ENCODE data around the gene ZMYM3. TPM values are rescaled to one million over a fixed set of nuclear protein-coding genes. Genes with fewer than 3 reads are reported as not detected.
A peak's percentile ranks its signal among the peaks of the same experiment; 100 is the strongest.

ZMYM3 gene
- total and polyA plus RNA-seq, 2 experiments from 2014 or later, result 31.0 to 71.1 TPM

DNA sequence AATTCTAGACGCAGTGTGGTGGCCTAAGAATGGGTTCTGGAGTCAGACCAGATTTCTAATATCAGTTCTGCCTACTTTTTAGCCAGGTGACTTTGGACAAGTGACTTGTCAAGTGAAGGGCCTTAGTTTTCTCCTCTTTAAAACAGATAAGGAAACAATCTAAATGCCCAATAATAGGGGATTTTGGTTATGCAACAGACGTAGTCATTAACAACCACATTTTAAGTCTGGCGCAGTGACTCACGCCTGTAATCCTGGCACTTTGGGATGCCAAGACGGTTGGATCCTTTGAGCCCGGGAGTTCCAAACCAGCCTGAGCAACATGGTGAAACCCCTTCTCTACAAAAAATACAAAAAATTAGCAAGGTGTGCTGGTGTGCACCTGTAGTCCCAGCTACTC is 2.1 kb upstream of the ZMYM3 start (continued):
- TF ChIP-seq, protein P1, sequence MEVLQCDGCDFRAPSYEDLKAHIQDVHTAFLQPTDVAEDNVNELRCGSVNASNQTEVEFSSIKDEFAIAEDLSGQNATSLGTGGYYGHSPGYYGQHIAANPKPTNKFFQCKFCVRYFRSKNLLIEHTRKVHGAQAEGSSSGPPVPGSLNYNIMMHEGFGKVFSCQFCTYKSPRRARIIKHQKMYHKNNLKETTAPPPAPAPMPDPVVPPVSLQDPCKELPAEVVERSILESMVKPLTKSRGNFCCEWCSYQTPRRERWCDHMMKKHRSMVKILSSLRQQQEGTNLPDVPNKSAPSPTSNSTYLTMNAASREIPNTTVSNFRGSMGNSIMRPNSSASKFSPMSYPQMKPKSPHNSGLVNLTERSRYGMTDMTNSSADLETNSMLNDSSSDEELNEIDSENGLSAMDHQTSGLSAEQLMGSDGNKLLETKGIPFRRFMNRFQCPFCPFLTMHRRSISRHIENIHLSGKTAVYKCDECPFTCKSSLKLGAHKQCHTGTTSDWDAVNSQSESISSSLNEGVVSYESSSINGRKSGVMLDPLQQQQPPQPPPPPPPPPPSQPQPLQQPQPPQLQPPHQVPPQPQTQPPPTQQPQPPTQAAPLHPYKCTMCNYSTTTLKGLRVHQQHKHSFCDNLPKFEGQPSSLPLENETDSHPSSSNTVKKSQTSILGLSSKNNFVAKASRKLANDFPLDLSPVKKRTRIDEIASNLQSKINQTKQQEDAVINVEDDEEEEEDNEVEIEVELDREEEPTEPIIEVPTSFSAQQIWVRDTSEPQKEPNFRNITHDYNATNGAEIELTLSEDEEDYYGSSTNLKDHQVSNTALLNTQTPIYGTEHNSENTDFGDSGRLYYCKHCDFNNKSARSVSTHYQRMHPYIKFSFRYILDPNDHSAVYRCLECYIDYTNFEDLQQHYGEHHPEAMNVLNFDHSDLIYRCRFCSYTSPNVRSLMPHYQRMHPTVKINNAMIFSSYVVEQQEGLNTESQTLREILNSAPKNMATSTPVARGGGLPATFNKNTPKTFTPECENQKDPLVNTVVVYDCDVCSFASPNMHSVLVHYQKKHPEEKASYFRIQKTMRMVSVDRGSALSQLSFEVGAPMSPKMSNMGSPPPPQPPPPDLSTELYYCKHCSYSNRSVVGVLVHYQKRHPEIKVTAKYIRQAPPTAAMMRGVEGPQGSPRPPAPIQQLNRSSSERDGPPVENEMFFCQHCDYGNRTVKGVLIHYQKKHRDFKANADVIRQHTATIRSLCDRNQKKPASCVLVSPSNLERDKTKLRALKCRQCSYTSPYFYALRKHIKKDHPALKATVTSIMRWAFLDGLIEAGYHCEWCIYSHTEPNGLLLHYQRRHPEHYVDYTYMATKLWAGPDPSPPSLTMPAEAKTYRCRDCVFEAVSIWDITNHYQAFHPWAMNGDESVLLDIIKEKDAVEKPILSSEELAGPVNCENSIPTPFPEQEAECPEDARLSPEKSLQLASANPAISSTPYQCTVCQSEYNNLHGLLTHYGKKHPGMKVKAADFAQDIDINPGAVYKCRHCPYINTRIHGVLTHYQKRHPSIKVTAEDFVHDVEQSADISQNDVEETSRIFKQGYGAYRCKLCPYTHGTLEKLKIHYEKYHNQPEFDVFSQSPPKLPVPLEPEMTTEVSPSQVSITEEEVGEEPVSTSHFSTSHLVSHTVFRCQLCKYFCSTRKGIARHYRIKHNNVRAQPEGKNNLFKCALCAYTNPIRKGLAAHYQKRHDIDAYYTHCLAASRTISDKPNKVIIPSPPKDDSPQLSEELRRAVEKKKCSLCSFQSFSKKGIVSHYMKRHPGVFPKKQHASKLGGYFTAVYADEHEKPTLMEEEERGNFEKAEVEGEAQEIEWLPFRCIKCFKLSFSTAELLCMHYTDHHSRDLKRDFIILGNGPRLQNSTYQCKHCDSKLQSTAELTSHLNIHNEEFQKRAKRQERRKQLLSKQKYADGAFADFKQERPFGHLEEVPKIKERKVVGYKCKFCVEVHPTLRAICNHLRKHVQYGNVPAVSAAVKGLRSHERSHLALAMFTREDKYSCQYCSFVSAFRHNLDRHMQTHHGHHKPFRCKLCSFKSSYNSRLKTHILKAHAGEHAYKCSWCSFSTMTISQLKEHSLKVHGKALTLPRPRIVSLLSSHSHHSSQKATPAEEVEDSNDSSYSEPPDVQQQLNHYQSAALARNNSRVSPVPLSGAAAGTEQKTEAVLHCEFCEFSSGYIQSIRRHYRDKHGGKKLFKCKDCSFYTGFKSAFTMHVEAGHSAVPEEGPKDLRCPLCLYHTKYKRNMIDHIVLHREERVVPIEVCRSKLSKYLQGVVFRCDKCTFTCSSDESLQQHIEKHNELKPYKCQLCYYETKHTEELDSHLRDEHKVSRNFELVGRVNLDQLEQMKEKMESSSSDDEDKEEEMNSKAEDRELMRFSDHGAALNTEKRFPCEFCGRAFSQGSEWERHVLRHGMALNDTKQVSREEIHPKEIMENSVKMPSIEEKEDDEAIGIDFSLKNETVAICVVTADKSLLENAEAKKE (CRISPR knock-in tag; IDR thresholded peaks at IDR 0.05), result no peak
- TF ChIP-seq POLR2AphosphoS5 (IDR thresholded peaks at IDR 0.05; ENCODE audit: low read depth), result no peak
- no peak for TF ChIP-seq STAT1 (IDR thresholded peaks at IDR 0.05; ENCODE audit: unreplicated experiment)

DNA sequence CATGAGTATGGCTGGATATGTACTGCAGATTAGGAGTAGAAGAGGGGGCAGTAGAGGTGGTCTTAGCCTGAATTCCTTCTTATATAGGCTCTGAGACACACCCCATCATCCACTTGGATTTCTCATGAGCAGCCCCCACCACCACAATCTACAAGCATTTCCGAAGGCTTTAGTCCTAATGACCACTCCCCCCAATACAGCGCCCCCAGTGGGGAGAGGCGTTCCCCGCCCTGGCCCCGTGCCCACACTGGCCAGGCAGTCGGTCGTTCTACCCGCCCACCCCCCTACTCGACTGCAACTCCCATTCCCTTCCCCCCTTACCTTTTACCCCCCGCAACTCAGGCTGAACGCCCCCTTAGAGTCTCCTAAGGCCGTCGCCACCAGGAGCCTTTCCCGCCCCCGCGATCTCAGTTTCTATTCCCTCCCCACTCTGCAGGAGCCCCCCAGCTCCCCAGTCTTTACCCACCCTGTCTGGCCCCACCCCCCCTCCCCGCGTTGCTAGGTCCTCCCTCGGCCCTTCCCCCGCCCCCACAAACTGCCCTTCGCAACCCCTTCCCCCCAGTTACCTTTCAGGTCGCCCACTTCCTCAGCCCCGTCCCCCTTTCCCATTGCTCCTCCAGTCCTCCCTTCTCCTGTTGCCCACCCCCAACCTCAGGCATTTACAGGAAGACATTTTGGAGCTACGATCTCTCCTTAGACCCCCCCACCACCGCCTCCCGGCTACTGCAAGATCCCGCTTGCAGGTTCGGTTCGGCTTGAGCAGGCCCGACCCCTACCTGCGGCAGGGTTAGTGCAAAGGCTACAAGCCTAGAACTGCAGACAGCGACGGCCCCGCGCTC is 468 bp downstream of the ZMYM3 start:
- Histone ChIP-seq H3K27me3 (ENCODE audit: insufficient read depth) (no peaks in the 10 kb centered on the region), H3K27ac (ENCODE audit: low read depth) (peak overlapping the region; percentile 88; the same call in 1 of the 2 replicates), H3K4me1 (ENCODE audit: insufficient read depth) (peaks cover 10% of the 10 kb centered on the region), H4K20me1 (replicated peaks; ENCODE audit: insufficient read depth) (no peaks in the 10 kb centered on the region; the same call in 1 of the 2 replicates), H3K4me2 (peak overlapping the region; percentile 84), H3K79me2 (replicated peaks; ENCODE audit: insufficient read depth) (peaks cover 16% of the 10 kb centered on the region), H3F3A (replicated peaks; ENCODE audit: low read depth) (no peaks in the 10 kb centered on the region), H3K4me3 (peak overlapping the region; percentile 89), H3K36me3 (ENCODE audit: insufficient read depth) (no peaks in the 10 kb centered on the region; the same call in 1 of the 2 replicates), H3K9me2 (ENCODE audit: insufficient read depth) (no peaks in the 10 kb centered on the region), H2AFZ (no peak overlapping the region)
- Mint-ChIP-seq H3K4me3 (peak overlapping the region; percentile 92), H3K9me3 (no peaks in the 10 kb centered on the region), H3K36me3 (ENCODE audit: low read depth) (peaks cover 28% of the 10 kb centered on the region), H3K27me3 (ENCODE audit: insufficient read depth, low read depth, poor library complexity) (peaks cover 5% of the 10 kb centered on the region), H3K4me1 (peaks cover 20% of the 10 kb centered on the region), H3K27ac (peak overlapping the region; percentile 97)
- DNase-seq (ENCODE audit: low spot score) (peak; percentile 55), ATAC-seq (peak; percentile 19)
- TF ChIP-seq ZNF331 (CRISPR knock-in tag; IDR thresholded peaks at IDR 0.05; ENCODE audit: low read depth) (no peak), POLR2AphosphoS5 (IDR thresholded peaks at IDR 0.05; ENCODE audit: low read depth) (0 out of 2 replicates have a peak, but pooled peaks have one; percentile 34)
- TF ChIP-seq, protein P2, sequence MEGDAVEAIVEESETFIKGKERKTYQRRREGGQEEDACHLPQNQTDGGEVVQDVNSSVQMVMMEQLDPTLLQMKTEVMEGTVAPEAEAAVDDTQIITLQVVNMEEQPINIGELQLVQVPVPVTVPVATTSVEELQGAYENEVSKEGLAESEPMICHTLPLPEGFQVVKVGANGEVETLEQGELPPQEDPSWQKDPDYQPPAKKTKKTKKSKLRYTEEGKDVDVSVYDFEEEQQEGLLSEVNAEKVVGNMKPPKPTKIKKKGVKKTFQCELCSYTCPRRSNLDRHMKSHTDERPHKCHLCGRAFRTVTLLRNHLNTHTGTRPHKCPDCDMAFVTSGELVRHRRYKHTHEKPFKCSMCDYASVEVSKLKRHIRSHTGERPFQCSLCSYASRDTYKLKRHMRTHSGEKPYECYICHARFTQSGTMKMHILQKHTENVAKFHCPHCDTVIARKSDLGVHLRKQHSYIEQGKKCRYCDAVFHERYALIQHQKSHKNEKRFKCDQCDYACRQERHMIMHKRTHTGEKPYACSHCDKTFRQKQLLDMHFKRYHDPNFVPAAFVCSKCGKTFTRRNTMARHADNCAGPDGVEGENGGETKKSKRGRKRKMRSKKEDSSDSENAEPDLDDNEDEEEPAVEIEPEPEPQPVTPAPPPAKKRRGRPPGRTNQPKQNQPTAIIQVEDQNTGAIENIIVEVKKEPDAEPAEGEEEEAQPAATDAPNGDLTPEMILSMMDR (conservative IDR thresholded peaks at IDR 0.05; ENCODE audit: low read depth in 2 of 2), result peak; percentile 30 to 49; a peak in 3 of 4 replicates
